ENCODE results near the gene PRDM16. TPM values are rescaled to one million over a fixed set of nuclear protein-coding genes. Genes with fewer than 3 reads are reported as not detected.

PRDM16 gene
- total and polyA plus RNA-seq, 2 of the 13 experiments (the other 11 are each of a cell fraction or from before 2014, with no cell fraction given) = 0.15 to 0.81 TPM

- TF ChIP-seq ZSCAN5A (CRISPR knock-in tag; IDR thresholded peaks at IDR 0.05; ENCODE audit: borderline replicate concordance) (no peak), HMG20A (CRISPR knock-in tag; IDR thresholded peaks at IDR 0.05; ENCODE audit: borderline replicate concordance) (no peak), NR3C1 (CRISPR knock-in tag; IDR thresholded peaks at IDR 0.05) (no peak), ZFYVE20 (CRISPR knock-in tag; IDR thresholded peaks at IDR 0.05; ENCODE audit: borderline replicate concordance, low read depth) (no peak), PAF1 (CRISPR knock-in tag; IDR thresholded peaks at IDR 0.05) (no peak), ZNF281 (CRISPR knock-in tag; IDR thresholded peaks at IDR 0.05; ENCODE audit: borderline replicate concordance) (peak; percentile 87), NCOR1 (IDR thresholded peaks at IDR 0.05; ENCODE audit: borderline replicate concordance, low read length) (peak; percentile 73; the same call in 1 of the 2 replicates), U2AF2 (IDR thresholded peaks at IDR 0.05; ENCODE audit: low read depth, low read length) (no peak), ZNF382 (CRISPR knock-in tag; IDR thresholded peaks at IDR 0.05; ENCODE audit: borderline replicate concordance) (no peak), ARNTL (CRISPR knock-in tag; IDR thresholded peaks at IDR 0.05) (no peak), U2AF1 (optimal IDR thresholded peaks at IDR 0.05; ENCODE audit: low read depth, low read length) (no peak), CREBL2 (CRISPR knock-in tag; IDR thresholded peaks at IDR 0.05; ENCODE audit: borderline replicate concordance) (no peak), TEAD3 (CRISPR knock-in tag; optimal IDR thresholded peaks at IDR 0.05; ENCODE audit: borderline replicate concordance) (peak; percentile 19), ZNF33B (CRISPR knock-in tag; IDR thresholded peaks at IDR 0.05) (no peak), SOX6 (IDR thresholded peaks at IDR 0.05) (no peak), SOX6 (CRISPR knock-in tag; IDR thresholded peaks at IDR 0.05) (0 out of 2 replicates have a peak, but pooled peaks have one; percentile 28), KIAA2018 (CRISPR knock-in tag; IDR thresholded peaks at IDR 0.05; ENCODE audit: borderline replicate concordance) (no peak)
Observed at GRCh38 chr1:3237994-3238702, 169.1 kb downstream of the PRDM16 start (continued).
